GM23338 (cell line): ENCODE results near the gene KCNMB4. TPM values are rescaled to one million over a fixed set of nuclear protein-coding genes. Genes with fewer than 3 reads are reported as not detected.

Experiments
- ATAC-seq: fragments of 200-7000 bp; cut with Tn5 transposase; 3 replicates; pipeline ENCODE4 v1.9.1; 2020
- DNase-seq: peaks from one replicate; pipeline ENCODE4 v3.0.0-alpha.2; 2015; ENCODE audit warnings: low spot score
- H2AFZ ChIP-seq: fragments of 200-600 bp; sonication (generic); 2 replicates; pipeline ENCODE4 v1.8.0; 2016; ENCODE audit warnings: antibody characterized with exemption, mild to moderate bottlenecking, moderate library complexity
- H3F3A ChIP-seq: fragments of 200-600 bp; sonication (generic); replicated peaks from 2 replicates; pipeline ENCODE4 v1.8.0; 2017; ENCODE audit warnings: antibody characterized with exemption, mixed run types, low read depth
- H3K27ac ChIP-seq: fragments of 200-600 bp; sonication (generic); 2 replicates; pipeline ENCODE4 v1.6.1; 2016; ENCODE audit warnings: low read depth
- H3K27me3 ChIP-seq: fragments of 200-600 bp; sonication (generic); 2 replicates; pipeline ENCODE4 v1.8.0; 2016; ENCODE audit warnings: mild to moderate bottlenecking, mixed run types, moderate library complexity; ENCODE audit not compliant: insufficient read depth
- H3K36me3 ChIP-seq: fragments of 200-600 bp; sonication (generic); 2 replicates; pipeline ENCODE4 v1.8.0; 2016; ENCODE audit warnings: mild to moderate bottlenecking; ENCODE audit not compliant: insufficient read depth
- H3K4me1 ChIP-seq: fragments of 200-600 bp; sonication (generic); 2 replicates; pipeline ENCODE4 v1.8.0; 2016; ENCODE audit warnings: mild to moderate bottlenecking, moderate library complexity; ENCODE audit not compliant: insufficient read depth
- H3K4me2 ChIP-seq: fragments of 200-600 bp; sonication (generic); 2 replicates; pipeline ENCODE4 v1.7.1; 2017; ENCODE audit warnings: mixed run types
- H3K4me3 ChIP-seq: fragments of 200-600 bp; sonication (generic); 2 replicates; pipeline ENCODE4 v1.6.1; 2016; ENCODE audit warnings: mixed run types
- H3K79me2 ChIP-seq: fragments of 200-600 bp; sonication (generic); replicated peaks from 2 replicates; pipeline ENCODE4 v1.8.0; 2017; ENCODE audit warnings: mild to moderate bottlenecking; ENCODE audit not compliant: insufficient read depth
- H3K9me2 ChIP-seq: fragments of 200-600 bp; sonication (generic); 2 replicates; pipeline ENCODE4 v1.8.0; 2017; ENCODE audit not compliant: insufficient read depth
- H4K20me1 ChIP-seq: fragments of 200-600 bp; sonication (generic); replicated peaks from 2 replicates; pipeline ENCODE4 v1.8.0; 2017; ENCODE audit warnings: mild to moderate bottlenecking; ENCODE audit not compliant: insufficient read depth
- H3K27ac Mint-ChIP-seq: 2 replicates; pipeline ENCODE4 v1.8.0; 2020; ENCODE audit warnings: inconsistent platforms, mild to moderate bottlenecking, moderate library complexity, mixed read lengths
- H3K27me3 Mint-ChIP-seq: 3 replicates; pipeline ENCODE4 v1.8.0; 2022; ENCODE audit warnings: low read depth, mild to moderate bottlenecking, moderate library complexity, mixed read lengths, inconsistent platforms; ENCODE audit not compliant: insufficient read depth, poor library complexity
- H3K36me3 Mint-ChIP-seq: 3 replicates; pipeline ENCODE4 v1.8.0; 2021; ENCODE audit warnings: low read depth, mild to moderate bottlenecking, inconsistent platforms, moderate library complexity, mixed read lengths
- H3K4me1 Mint-ChIP-seq: 3 replicates; pipeline ENCODE4 v1.8.0; 2020; ENCODE audit warnings: mild to moderate bottlenecking, inconsistent platforms, mixed read lengths
- H3K4me3 Mint-ChIP-seq: 3 replicates; pipeline ENCODE4 v1.8.0; 2021; ENCODE audit warnings: moderate library complexity, mild to moderate bottlenecking, inconsistent platforms, mixed read lengths
- H3K9me3 Mint-ChIP-seq: 3 replicates; pipeline ENCODE4 v1.8.0; 2020; ENCODE audit warnings: moderate library complexity, mild to moderate bottlenecking, inconsistent platforms, mixed read lengths
- EZH2 ChIP-seq: fragments of 200-600 bp; sonication (generic); IDR thresholded peaks from one replicate; pipeline ENCODE4 v1.8.0; 2017; ENCODE audit warnings: antibody characterized with exemption, mild to moderate bottlenecking, low read depth; ENCODE audit not compliant: unreplicated experiment
- EZH2phosphoT487 ChIP-seq: fragments of 200-600 bp; sonication (generic); IDR thresholded peaks from one replicate; pipeline ENCODE4 v1.8.1; 2018; ENCODE audit warnings: antibody characterized with exemption; ENCODE audit not compliant: unreplicated experiment
- JUNB ChIP-seq: IDR thresholded peaks from one replicate; pipeline ENCODE4 v1.6.1; 2016; ENCODE audit warnings: antibody characterized with exemption; ENCODE audit not compliant: unreplicated experiment
- POLR2AphosphoS5 ChIP-seq: IDR thresholded peaks from 2 replicates; pipeline ENCODE4 v1.6.1; 2016; ENCODE audit warnings: antibody characterized with exemption, low read depth
- STAT1 ChIP-seq: IDR thresholded peaks from one replicate; pipeline ENCODE4 v1.6.1; 2016; ENCODE audit warnings: antibody characterized with exemption; ENCODE audit not compliant: unreplicated experiment
- polyA plus RNA-seq: library from polyadenylated mRNA; unstranded; fragments of >200 nt; fragmentation: Nextera tagmentation; extraction: Ambion mirVana; gene quantifications from 2 replicates; pipeline ENCODE4 v1.2.1, GENCODE V29; 2016
- small RNA-seq: library from RNA; depleted of rRNA; stranded (forward); fragments of <200 nt; gene quantifications from one replicate; pipeline ENCODE3, GENCODE V24; 2014; ENCODE audit warnings: low replicate concordance
- total RNA-seq: library from RNA; depleted of rRNA; stranded (reverse); fragments of >200 nt; shearing (Covaris generic); gene quantifications from 2 replicates; pipeline ENCODE4 v1.2.3, GENCODE V29; 2014; rRNA removed

The KCNMB4 gene
- total and polyA plus RNA-seq, 2 experiments from 2014 or later: 9.4 to 14.7 TPM

DNA sequence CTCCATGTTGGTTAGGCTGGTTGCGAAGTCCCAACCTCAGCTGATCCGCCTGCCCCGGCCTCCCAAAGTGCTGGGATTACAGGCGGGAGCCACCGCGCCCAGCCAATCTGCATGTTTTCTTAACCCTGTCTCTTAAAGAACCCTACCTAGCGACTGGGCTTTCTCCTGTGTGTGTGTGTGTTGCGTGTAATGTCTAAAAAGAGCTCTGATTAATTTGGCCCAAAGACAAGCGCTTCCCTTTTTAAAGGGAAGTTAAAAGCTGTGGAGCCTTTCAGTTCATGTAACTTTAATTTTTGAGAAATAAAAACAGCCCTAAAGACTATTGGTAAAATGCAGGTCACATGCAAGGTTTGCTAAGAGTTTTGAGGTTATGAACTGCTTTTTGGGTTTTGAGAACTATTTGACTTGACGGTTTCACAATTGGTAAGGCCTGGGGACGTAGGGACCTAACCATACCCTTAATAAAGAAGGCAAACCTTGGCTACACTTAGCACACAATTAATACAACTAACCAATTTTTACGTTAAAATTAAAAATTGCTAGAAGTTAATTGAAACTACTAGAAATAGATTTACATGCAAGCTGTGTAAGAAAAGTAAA is 103.2 kb downstream of the KCNMB4 start:
- no peak overlapping the region for H3K27ac ChIP-seq
- no peaks in the 10 kb centered on the region for H3K4me1 Mint-ChIP-seq
- peaks cover 12% of the 10 kb centered on the region for H3K9me3 Mint-ChIP-seq

DNA sequence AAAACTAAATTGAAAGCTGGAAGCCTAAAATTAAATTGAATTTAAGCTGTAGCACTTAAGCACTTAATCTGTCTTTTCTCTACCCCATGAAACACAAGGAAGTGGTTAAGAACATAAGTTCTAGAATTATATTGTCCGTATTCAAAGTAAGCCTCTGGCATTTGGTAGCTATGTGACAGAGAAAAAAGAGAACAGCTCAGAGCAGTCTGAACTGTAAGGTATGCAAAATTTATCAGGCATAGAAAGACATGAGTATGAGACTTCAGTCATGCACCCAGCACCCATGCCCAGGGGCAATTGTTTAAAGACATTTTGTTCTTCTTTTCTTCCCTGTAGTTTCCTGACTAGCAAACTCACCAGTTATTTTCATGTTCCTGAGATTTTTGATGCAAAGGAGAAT is 116.7 kb downstream of the KCNMB4 start:
- ATAC-seq (no peak), DNase-seq (no peak)
- Mint-ChIP-seq H3K27me3 (peaks cover 3% of the 10 kb centered on the region), H3K9me3 (no peaks in the 10 kb centered on the region), H3K27ac (no peak overlapping the region), H3K4me1 (no peaks in the 10 kb centered on the region), H3K36me3 (no peaks in the 10 kb centered on the region; the same call in 2 of the 3 replicates), H3K4me3 (no peak overlapping the region)
- TF ChIP-seq STAT1 (no peak), JUNB (no peak)
- Histone ChIP-seq H2AFZ (no peak overlapping the region), H3K9me2 (0 out of 2 replicates have a peak, but pooled peaks cover 3% of the 10 kb centered on the region), H3F3A (no peaks in the 10 kb centered on the region), H3K27me3 (no peaks in the 10 kb centered on the region), H3K36me3 (no peaks in the 10 kb centered on the region), H3K4me1 (no peaks in the 10 kb centered on the region), H3K4me3 (no peak overlapping the region), H3K27ac (no peak overlapping the region), H3K79me2 (no peaks in the 10 kb centered on the region), H4K20me1 (no peaks in the 10 kb centered on the region), H3K4me2 (no peak overlapping the region)

More for the DNA sequence above, 103.2 kb downstream of the KCNMB4 start:
- TF ChIP-seq EZH2 (no peak), EZH2phosphoT487 (no peak), POLR2AphosphoS5 (no peak), JUNB (no peak)
- ATAC-seq: no peak
- no peaks in the 10 kb centered on the region for H3K27me3 ChIP-seq
- no peaks in the 10 kb centered on the region for H3F3A ChIP-seq
- no peak overlapping the region for H3K4me2 ChIP-seq
- no peaks in the 10 kb centered on the region for H3K27me3 Mint-ChIP-seq
- no peaks in the 10 kb centered on the region for H3K36me3 ChIP-seq
- no peaks in the 10 kb centered on the region for H4K20me1 ChIP-seq
- H3K4me1 ChIP-seq: no peaks in the 10 kb centered on the region
- no peak overlapping the region for H3K4me3 Mint-ChIP-seq
- H3K79me2 ChIP-seq: no peaks in the 10 kb centered on the region
- peaks cover 5% of the 10 kb centered on the region; the same call in 1 of the 2 replicates for H3K9me2 ChIP-seq
- no peak for DNase-seq
- H3K4me3 ChIP-seq: no peak overlapping the region
- peaks cover 13% of the 10 kb centered on the region for H3K36me3 Mint-ChIP-seq
- H2AFZ ChIP-seq: peak overlapping the region; percentile 86; the same call in 1 of the 2 replicates
- H3K27ac Mint-ChIP-seq: no peak overlapping the region

Small RNA genes within 50 kb of the gene (small RNA-seq; reads per million reads assigned to genes)
- gene RNU4-65P: not detected

Other genes starting within 250 kb of the KCNMB4 start
- 124 and 152 TPM in 2 replicates for gene CNOT2, start 122.9 kb upstream of the KCNMB4 start, total RNA-seq
- gene CNOT2, start 122.9 kb upstream of the KCNMB4 start, polyA plus RNA-seq: 80.2 and 110 TPM in 2 replicates